Right renal cortex interstitium (tissue), 3 donors: ENCODE data around the gene RHEB. TPM values are rescaled to one million over a fixed set of nuclear protein-coding genes. Genes with fewer than 3 reads are reported as not detected.

Experiments
- DNase-seq, 3 donors: peaks; one replicate each; pipeline ENCODE4 v3.0.0-alpha.2; 2013; ENCODE audit warnings: low read depth in 3 of 3, low spot score in 2 of 3
- polyA plus RNA-seq, 3 donors: library from polyadenylated mRNA; unstranded; fragments of 120-200 nt; gene quantifications; one replicate each; pipeline ENCODE4 v1.2.1, GENCODE V29; 2013; ENCODE audit not compliant: insufficient read length in 3 of 3

Gene RHEB
- polyA plus RNA-seq, 3 donors = 147 to 154 (median 149) TPM

DNA sequence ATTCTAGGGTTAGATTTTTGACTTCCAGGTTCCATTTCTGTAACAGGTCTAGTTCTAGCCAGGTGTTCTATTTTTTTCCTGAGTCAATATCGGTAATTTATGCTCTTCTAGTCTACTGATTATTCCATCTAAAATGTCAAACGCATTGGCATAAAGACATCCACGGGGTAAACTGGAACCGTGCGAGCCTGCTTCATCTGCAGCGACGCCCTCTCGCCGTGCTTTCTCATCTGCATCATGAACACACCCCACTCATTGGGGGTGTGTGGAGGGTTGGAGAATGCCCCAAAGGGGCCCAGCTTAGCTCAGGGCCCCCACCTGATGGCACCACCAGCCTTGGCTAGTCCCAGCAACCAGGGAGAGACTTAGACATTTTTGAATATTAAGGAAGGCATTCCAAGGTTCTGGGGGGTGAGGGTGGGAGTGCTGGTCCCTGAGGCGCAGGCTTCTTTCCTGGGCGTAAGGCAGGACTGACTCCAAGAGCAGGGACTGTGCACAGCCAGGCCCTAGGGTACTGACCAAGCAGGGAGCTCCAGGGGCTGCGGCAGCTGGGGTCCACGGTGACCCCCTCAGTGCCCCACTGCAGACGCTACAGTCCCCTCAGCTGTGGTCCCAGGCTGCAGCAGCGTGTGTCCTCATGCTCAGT, 66.9 kb downstream of the RHEB start:
- DNase-seq = no peak

DNA sequence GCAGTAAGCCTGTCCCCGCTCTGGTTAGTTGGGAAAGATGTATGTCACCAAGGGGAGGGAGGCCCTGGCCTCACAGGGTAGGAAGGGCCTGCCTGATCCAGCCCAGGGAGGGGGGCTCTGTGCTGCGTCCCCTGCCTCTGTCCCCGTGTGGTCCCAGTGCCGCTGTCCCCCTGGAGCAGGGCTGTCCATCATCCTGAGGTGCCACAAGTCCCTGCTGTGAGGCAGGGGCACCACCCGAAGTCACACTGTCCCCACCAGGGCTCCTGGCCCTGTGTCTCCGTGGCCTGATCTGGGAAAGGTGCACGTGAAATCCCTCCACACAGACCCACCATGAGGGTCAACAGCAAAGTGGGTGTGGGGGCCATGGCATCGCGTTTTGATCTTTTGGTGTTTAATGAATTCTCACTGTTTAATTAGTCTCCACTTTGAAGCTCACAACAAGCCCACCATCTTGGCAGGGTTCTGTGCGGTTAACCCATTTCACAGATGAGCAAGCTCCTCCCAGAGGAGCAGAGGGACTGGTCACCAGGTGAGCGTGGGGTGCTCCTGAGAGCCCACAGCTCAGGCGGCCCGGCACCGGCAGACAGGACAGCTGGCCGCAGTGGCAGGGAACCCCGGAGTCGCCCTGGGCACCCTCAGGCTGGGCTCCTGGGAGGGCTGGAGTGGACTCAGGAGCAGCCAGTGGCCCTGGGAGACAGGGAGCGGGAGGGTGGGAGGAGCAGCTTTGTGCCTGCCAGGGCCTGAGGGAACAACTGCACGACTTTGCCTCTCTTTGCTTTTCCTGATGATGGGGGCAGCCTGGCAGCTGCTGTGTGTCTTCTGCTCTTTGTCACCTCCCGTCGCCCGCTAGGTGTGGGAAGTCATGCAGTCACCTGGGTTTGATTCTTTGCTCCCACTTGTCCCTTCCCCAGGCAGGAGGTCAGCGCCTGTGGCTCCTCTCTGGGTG, 67.8 kb downstream of the RHEB start:
- no peak for DNase-seq

DNA sequence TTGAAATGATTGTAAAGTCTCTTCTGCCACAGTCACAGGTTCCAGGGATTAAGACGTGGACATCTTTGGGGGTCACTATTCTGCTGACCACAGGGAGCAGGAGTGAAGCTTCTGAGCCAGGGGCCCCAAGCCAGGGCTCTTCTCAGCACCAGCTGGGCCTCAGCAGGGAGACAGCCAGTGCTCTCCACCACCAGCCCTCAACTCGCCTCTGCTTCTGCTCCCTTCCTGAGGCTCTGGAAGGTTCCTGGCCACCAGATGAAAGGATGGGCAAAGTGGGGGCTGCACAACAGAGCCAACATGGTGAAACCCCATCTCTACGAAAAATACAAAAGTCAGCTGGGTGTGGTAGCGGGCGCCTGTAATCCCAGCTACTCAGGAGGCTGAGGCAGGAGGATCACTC, 68.5 kb downstream of the RHEB start:
- no peak for DNase-seq

DNA sequence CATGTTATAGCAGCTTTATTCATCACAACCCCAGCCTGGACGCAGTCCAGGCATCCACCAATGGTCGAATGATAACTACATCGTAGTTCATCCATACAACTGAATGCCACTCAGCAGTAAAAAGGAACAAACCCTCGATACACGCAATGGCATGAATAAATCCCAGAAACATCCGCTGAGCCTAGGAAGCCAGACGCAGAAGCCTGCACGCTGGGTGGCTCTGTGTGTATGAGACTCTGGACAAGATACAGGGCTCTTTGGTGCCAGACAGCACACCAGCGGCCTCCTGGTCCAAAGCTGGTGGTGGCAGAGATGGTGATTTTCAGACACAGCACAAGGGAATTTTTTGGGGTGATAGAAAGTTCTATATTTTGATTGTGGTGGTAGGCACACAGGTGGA, 69.7 kb downstream of the RHEB start:
- no peak for DNase-seq

DNA sequence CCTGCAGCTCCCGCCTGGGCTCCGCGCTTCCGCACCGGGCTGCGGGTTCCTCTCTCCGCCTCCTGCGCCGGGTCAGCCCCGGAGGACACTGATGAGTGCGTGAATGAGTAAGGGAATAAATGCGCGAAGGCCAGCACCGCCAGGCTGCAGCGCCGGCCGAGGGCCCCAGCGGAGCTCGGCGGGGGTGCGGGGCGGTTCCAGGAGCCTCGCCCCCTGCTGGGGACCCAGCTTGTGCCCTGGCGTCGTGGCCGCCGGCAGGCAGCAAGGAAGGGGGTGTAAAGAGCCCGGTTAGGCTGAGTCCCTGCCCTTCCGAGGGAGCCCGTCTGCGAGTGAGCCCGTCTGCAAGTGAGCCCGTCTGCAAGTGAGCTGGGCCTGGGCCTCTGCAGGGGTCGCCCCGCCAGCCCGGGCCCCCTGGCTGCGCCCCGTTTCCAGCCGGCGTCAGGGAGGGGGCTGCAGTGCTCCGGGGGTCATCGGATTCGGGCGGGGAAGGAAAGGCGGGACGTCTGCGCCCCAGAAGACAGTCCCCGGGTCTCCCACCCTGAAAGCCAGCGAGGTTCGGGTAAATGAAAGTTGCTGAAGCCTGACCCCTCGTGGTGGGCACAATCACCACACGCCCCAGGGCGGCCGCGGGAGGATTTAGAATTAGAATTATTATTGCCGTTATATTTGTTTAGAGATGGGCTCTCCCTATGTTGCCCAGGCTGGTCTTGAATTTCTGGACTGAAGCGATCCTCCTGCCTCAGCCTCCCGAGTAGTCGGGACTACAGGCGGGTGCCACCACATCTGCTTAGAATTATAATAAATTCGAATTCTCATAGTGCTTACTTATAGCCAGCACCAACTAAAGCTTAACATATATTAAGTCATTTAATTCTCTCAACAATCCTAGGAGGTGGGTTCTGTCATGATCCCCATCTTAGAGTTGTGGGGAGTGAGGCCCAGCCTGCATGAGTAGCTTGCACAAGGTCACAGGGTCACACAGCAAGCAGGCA, 71.1 kb downstream of the RHEB start:
- no peak for DNase-seq

DNA sequence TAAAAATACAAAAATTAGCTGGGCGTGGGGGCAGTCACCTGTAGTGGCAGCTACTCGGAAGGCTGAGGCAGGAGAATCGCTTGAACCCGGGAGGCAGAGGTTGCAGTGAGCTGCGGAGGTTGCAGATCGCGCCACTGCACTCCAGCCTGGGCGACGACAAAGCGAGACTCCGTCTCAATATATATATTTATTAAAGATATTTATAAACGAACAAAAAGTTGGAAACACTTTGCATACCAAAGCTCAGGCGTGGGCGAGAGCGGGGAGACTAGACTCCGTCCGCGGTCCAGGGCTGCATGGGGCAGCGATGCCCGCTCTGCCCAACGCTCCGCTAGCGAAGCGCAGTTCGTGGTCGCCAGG, 71.8 kb downstream of the RHEB start:
- no peak for DNase-seq

DNA sequence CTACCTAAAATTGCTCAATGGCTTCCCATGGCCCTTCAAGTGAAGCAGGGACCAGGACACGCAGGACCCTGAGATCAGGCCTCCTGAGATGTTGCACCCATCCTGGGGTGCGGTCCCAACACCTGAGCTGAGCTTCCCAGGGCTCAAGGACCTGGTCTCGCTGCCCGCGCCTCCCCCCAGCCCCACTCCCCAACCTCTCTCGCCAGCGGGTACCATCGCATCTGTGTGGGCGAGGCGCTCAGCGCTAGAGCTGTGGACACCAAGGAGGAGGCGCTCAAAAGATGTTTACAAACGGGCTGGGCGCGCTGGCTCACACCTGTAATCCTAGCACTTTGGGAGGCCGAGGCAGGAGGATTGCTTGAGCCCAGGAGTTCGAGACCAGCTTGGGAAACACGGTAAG, 72.4 kb downstream of the RHEB start:
- DNase-seq = no peak

DNA sequence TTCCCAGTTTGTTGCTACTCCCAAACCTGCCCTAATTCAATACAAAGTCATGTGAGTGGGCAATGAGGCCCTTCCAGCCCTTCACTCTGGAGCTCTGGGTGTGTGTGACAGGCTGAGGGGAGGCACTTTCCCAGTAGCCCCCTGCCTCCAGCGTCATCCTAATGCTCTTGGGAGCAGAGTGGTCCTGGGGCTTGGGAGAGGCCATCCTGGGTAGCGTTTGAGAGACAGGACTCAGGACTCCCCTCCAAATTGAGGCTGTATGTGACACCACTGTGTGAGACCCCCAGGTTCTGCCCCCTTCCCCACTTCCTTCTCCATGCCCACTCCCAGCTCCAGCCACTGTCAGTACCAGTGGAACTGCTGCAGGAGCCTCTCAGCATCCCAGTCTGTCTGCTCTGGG, 73.3 kb downstream of the RHEB start:
- no peak for DNase-seq

DNA sequence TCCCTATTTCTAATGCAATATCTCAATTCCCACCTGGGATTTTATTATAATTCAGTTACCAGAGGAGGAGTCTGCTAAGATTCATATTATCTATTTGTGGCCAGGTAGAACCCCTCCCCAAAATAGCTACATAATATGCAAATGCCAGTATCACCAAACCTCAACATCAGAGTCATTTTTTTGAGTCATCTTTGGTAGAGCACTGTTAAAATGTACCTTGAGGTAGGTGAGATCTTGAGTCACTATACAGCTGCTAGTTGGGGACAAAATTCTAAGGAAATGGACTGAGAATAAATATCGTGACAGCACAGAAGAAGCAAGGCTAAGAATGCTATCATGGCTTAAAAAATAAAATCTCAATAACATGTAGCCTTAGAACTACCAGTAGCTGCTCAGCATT, 75.1 kb downstream of the RHEB start:
- DNase-seq = no peak

DNA sequence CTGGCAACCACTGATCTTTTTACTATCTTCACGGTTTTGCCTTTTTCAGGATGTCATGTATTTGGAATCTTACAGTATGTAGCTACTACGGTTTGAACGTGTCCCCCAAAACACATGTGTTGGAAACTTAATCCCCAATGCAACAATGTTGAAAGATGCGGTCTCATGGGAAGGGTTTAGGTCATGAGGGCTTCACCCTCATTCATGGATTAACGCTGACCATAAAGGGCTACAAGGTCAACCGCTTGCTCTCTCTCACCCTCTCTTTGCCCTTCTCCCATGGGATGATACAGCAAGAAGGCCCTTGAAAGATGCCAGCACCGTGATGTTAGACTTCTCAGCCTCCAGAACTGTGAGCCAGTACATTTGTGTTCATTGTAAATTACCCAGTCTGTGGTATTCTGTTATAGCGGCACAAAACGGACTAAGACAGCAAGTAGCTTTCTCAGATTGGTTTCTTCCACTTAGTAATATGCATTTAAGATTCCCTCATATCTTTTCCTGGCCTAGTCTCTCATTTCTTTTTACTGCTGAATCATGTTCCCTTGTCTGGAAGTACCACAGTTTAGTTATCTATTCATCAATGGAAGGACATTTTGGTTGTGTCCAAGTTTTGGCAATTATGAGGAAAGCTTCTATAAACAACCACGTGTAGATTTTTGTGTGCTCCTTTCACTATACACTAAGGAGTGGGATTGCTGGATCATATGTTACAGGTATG, 76.8 kb downstream of the RHEB start:
- DNase-seq = no peak

DNA sequence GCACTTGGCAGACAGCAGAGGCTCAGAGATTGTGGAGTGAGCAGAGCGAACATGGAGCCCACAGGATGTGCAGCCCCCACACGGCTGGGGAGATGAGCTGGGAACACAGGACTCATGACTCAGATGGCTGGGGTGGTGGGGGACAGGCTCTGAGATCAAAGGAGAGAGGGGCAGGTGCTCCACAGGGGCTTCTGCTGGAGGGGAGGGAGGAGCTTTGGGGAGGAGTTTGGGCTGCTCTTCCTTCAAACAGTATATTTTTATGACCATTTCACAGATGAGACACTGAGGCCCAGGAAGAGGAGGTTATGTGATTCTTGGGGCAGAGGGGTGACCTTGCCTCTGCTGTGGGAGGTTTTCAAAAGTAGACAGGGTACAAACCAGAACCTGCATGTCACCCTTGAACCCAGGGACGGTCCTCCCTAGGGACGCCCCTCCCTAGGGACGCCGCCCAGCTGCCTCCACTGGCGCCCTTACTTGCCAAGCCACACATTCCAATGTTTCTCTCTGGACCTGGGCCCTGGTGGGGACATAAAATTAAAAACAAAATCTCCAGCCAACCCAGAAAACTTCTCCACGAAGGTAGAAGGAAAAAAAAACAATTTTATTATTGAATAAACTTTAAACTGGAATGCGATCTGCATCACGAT, 78.8 kb downstream of the RHEB start:
- no peak for DNase-seq

DNA sequence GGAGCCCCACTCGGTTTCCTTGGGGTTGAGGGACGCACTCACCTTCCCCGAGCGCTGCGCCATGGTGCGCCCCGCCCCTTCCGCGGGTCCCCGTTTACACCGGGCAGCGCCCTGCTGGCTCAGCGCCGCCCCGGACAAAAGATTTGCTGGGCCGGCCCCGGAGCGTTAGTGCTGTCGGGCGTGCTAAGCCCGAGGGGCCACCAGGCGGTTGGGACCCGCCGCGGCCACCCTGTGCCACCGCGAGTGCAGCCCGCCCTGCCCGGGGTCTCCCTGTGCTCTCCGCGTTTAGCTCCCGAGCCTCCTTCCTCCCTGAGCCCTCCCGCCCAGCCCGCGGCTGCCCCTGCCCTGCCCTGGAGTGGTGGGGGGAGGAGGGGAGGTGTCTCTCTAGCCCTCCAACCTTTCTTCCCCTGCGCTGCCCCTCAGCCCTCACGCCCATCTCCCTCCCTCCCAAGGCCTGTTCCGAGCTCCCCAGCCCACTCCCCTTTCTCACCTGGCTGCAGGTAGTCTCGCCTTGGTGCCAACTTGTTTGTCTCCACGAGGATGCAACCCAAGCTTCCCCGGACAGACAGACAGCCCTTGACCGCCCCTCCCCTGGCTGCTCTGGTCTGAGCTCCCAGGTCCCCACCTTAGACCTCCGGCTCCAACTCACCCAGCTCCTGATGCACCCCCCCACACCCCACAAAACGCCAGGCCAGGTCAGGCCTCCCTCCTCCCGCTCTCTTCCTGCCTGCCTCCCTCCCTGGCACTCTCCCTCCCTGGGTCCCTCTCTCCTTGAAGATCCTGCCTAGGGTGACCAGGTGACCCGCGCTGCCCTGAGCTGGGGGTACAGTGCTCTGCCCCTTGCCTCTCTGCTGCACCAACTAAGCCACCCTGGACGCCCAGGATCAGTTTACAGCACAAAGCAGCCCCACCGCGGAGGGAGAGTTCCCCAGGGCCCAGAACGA, 79.6 kb downstream of the RHEB start, which contains the start of gene CRYGN:
Gene CRYGN, minus strand, starts transcription at position 287 of the 944 bp plus-strand sequence. Its CDS starts 224 bp downstream, at position 63.
- no peak for DNase-seq

DNA sequence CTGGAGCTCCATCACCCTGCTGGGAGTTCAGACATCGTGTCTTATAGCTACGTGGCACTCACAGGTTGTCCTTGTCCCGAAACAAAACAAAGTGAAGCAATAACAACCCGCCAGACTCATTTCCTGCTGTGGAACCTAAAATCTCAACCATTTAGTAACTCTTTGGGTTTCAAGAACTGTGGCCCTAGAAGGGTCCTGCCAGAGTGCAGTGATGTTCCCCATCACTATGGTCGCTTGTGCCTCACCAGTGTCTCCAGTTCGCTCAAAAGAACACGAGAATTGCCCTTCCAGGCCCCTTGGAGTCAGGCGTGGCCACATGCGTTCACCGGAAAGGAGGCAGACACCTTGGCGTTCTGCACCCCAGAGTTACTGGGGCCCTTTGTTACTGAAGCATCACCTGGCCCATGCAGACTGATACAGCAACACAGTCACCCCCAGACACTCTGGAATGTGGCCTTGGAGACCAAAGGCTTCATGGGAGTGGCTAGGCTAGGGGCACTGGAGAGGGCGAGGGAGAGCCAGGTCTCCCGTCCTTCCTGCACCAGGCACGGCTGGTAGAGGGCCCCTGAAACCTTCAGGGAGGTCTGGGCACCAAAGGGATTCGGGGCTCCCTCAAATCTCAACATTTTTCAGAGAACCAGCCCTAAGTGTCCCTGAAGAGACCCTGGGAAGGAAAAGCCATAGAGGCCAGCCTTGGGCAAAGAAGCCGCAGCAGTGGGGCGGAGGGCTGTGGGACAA, 80.7 kb downstream of the RHEB start:
- no peak for DNase-seq

DNA sequence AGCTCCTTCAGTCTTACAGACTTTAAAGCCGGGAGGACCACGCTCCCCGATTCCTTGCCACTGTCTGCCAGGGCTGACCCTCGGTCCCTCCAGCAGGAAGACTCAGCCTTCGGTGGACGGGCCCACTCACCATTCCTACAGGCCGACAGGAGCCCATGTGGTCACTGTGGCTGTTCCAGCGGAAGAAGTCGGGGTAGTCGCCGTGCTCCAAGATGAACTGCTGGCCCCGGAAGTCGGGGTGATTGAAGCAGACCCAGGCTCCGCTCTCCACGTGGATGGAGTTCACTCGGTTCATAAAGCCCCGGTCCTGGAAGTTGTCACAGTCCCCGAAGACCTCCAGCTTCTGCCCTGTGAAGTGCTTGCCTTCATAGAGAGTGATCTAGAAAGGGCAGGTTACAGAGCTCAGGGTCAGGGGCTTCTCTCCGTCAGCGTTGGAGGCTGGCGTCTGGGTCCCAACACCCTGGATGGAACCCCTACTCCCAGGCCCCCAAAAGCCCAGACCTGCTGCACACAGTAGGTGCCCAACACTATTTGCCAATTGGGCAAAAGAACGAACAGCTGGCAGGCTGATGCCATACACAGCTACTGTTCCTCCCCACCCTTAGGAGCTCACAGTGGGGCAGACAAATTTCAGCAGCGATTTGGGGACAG, 81.7 kb downstream of the RHEB start:
- DNase-seq = no peak

DNA sequence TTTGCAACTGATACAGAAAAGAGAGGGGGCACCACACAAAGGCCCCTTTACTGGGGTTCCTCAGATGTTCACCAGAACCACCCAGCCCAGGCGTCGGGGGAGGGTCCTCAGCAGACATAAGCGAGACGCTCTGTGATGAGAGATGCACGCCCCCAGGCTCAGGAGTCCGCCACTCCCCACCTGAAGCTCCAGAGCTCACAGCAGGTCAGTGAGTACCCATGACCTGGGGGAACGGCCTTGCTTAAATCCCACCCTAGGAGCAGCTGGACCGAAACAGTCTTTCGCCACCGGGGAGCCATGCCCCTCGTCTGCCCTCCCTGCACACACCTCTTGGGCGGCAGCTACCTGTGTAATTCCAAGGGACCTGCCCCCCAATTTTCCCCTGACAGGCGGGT, 82.5 kb downstream of the RHEB start:
- DNase-seq = no peak

DNA sequence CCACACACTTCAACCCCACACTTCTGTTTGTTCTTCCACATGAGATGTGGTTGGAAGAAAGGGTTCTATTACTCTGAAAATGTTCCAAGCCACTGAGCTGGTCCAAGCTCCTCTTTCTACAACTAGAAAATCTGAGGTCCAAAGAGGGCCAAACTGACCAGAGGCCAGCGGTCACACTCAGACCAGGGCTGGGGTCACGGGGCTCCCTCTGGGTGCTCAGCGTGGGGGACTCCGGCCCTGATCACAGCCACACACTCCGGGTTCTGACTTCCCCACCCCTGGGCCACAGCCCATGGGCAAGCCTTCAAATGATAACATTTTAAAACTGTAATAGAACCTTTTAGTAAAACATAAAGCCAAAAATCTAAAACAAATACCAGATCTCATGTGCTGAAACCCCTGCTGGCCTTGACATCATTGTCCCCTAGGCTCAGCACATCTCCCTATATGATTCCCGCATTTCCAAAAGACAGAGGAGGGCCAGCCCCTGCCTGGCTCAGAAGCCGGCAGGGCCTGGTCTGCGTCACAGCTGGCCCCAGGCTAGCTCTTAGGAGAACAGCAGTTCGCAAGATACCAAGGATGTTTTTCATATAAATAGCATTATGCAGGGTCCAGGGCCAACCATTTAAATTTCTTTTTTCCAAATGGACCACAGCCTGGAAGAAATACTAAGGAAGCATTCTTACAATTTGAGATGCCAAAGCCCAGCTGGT, 83.1 kb downstream of the RHEB start:
- DNase-seq = no peak

DNA sequence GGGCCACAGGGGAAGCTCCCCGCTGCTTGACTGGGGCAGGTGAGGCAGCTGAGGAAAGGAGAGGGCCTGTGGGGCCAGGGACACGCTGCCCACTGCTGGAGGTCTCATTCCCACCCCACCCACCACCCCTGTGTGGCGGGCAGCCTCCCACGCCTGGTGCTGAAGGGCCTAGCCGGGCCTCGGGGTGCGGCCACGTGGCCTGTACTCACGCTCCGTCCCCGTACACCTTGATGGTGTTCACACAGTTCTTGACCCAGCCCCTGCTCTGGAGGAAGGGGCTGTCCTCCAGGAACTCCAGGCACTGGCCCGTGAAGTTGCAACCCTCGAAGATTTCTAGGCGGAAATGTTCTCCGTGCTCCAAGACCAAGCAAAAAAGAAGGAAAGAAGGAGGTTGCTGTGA, 83.7 kb downstream of the RHEB start:
- DNase-seq = no peak
